ENCODE data around the gene FOXK1.

The FOXK1 gene

GRCh38 chr7:4763091-4763793 lies 81.1 kb downstream of the FOXK1 start:
- peaks cover 40% of the 10 kb centered on the region for H3K36me3 Mint-ChIP-seq (ENCODE audit: low read depth)
- H3K27ac Mint-ChIP-seq, result no peak overlapping the region
- H3K9me3 Mint-ChIP-seq, result no peaks in the 10 kb centered on the region
- no peak for DNase-seq
- H3K4me1 Mint-ChIP-seq, result peaks cover 12% of the 10 kb centered on the region
- no peak overlapping the region for H3K4me3 Mint-ChIP-seq
- no peaks in the 10 kb centered on the region for H3K27me3 Mint-ChIP-seq (ENCODE audit: low read depth, poor library complexity)
- no peak for TF ChIP-seq CTCF (IDR thresholded peaks at IDR 0.05)

GRCh38 chr7:4763794-4764185 lies 81.7 kb downstream of the FOXK1 start:
- peaks cover 35% of the 10 kb centered on the region for H3K36me3 Mint-ChIP-seq (ENCODE audit: low read depth)
- H3K9me3 Mint-ChIP-seq, result no peaks in the 10 kb centered on the region
- no peak for TF ChIP-seq CTCF (IDR thresholded peaks at IDR 0.05)
- H3K4me3 Mint-ChIP-seq, result no peak overlapping the region
- DNase-seq, result no peak
- no peak overlapping the region for H3K27ac Mint-ChIP-seq
- no peaks in the 10 kb centered on the region for H3K27me3 Mint-ChIP-seq (ENCODE audit: low read depth, poor library complexity)
- H3K4me1 Mint-ChIP-seq, result peaks cover 15% of the 10 kb centered on the region

GRCh38 chr7:4764402-4765007 lies 82.4 kb downstream of the FOXK1 start:
- Mint-ChIP-seq H3K4me1 (peaks cover 19% of the 10 kb centered on the region), H3K27me3 (ENCODE audit: low read depth, poor library complexity) (no peaks in the 10 kb centered on the region), H3K36me3 (ENCODE audit: low read depth) (peaks cover 32% of the 10 kb centered on the region), H3K4me3 (no peak overlapping the region), H3K9me3 (no peaks in the 10 kb centered on the region), H3K27ac (peak overlapping the region; percentile 61)
- no peak for TF ChIP-seq CTCF (IDR thresholded peaks at IDR 0.05)
- DNase-seq, result no peak

- H3K4me1 Mint-ChIP-seq, result peaks cover 11% of the 10 kb centered on the region
- peaks cover 3% of the 10 kb centered on the region for H3K27me3 Mint-ChIP-seq (ENCODE audit: low read depth, poor library complexity)
- peak; percentile 22 for TF ChIP-seq CTCF (IDR thresholded peaks at IDR 0.05)
- H3K4me3 Mint-ChIP-seq, result no peak overlapping the region
- H3K27ac Mint-ChIP-seq, result peak overlapping the region; percentile 70
- H3K9me3 Mint-ChIP-seq, result no peaks in the 10 kb centered on the region
- no peak for DNase-seq
- H3K36me3 Mint-ChIP-seq (ENCODE audit: low read depth), result peaks cover 24% of the 10 kb centered on the region
Observed at GRCh38 chr7:4765776-4766490, 83.8 kb downstream of the FOXK1 start.

GRCh38 chr7:4766666-4767519 lies 84.8 kb downstream of the FOXK1 start:
- H3K27ac Mint-ChIP-seq, result peak overlapping the region; percentile 70
- no peak for DNase-seq
- peaks cover 19% of the 10 kb centered on the region for H3K36me3 Mint-ChIP-seq (ENCODE audit: low read depth)
- H3K9me3 Mint-ChIP-seq, result no peaks in the 10 kb centered on the region
- H3K27me3 Mint-ChIP-seq (ENCODE audit: low read depth, poor library complexity), result peaks cover 3% of the 10 kb centered on the region
- H3K4me3 Mint-ChIP-seq, result no peak overlapping the region
- TF ChIP-seq CTCF (IDR thresholded peaks at IDR 0.05), result no peak
- H3K4me1 Mint-ChIP-seq, result peaks cover 11% of the 10 kb centered on the region
